WTC11 (cell line): ENCODE results near the gene CNTNAP2. TPM values are rescaled to one million over a fixed set of nuclear protein-coding genes. Genes with fewer than 3 reads are reported as not detected.

ENCODE experiments used
- ATAC-seq: fragments of 200-7000 bp; cut with Tn5 transposase; 2 replicates; pipeline ENCODE4 v1.10.0; 2021; ENCODE audit warnings: mild to moderate bottlenecking, moderate library complexity
- CTCF ChIA-PET: fragments of 300-600 bp; sonication (Branson Sonifier 250); formaldehyde crosslinking; loops from one replicate; lab custom pipeline; 2021; ENCODE audit warnings: antibody characterized with exemption; lab: Charles Lee
- POLR2A ChIA-PET: fragments of 350-600 bp; sonication (Branson Sonifier 250); formaldehyde crosslinking; loops from one replicate; lab custom pipeline; 2021; ENCODE audit warnings: antibody characterized with exemption; lab: Charles Lee
- DNase-seq: peaks from one replicate; pipeline ENCODE4 v3.0.0; 2021; ENCODE audit warnings: low spot score
- H3K27ac Mint-ChIP-seq: 2 replicates; pipeline ENCODE4 v1.8.0; 2021; ENCODE audit warnings: mixed read lengths
- H3K27me3 Mint-ChIP-seq: 2 replicates; pipeline ENCODE4 v1.8.0; 2021; ENCODE audit warnings: low read depth, mild to moderate bottlenecking, moderate library complexity, mixed read lengths
- H3K36me3 Mint-ChIP-seq: 2 replicates; pipeline ENCODE4 v1.8.0; 2021; ENCODE audit warnings: mixed read lengths
- H3K4me1 Mint-ChIP-seq: 2 replicates; pipeline ENCODE4 v1.8.0; 2022; ENCODE audit warnings: mixed read lengths
- H3K4me3 Mint-ChIP-seq: 2 replicates; pipeline ENCODE4 v1.8.0; 2021; ENCODE audit warnings: mild to moderate bottlenecking, moderate library complexity, mixed read lengths
- H3K9me3 Mint-ChIP-seq: 2 replicates; pipeline ENCODE4 v1.8.0; 2021; ENCODE audit warnings: mixed read lengths
- CREM ChIP-seq: sonication (generic); formaldehyde crosslinking; IDR thresholded peaks from 2 replicates; pipeline ENCODE4 v1.8.1; 2022; ENCODE audit warnings: mild to moderate bottlenecking, missing genetic modification reagents, moderate library complexity
- ESRRA ChIP-seq: sonication (generic); formaldehyde crosslinking; IDR thresholded peaks from 2 replicates; pipeline ENCODE4 v1.8.1; 2022; ENCODE audit warnings: mild to moderate bottlenecking, missing genetic modification reagents, borderline replicate concordance
- GABPB1 ChIP-seq: sonication (generic); formaldehyde crosslinking; IDR thresholded peaks from 2 replicates; pipeline ENCODE4 v1.8.1; 2023; ENCODE audit warnings: mild to moderate bottlenecking, missing genetic modification reagents
- KAT7 ChIP-seq: sonication (generic); formaldehyde crosslinking; IDR thresholded peaks from 2 replicates; pipeline ENCODE4 v1.8.1; 2023; ENCODE audit warnings: missing genetic modification reagents, mild to moderate bottlenecking, borderline replicate concordance
- NR1H2 ChIP-seq: sonication (generic); formaldehyde crosslinking; IDR thresholded peaks from 2 replicates; pipeline ENCODE4 v1.9.0; 2021; ENCODE audit warnings: mild to moderate bottlenecking, moderate library complexity, missing genetic modification reagents
- OVOL2 ChIP-seq: fragments of 250-450 bp; sonication (Bioruptor Pico); IDR thresholded peaks from 2 replicates; pipeline ENCODE4 v1.9.0; 2021; ENCODE audit warnings: mild to moderate bottlenecking, borderline replicate concordance
- SMAD4 ChIP-seq: sonication (generic); formaldehyde crosslinking; IDR thresholded peaks from 2 replicates; pipeline ENCODE4 v1.8.0; 2022; ENCODE audit warnings: mild to moderate bottlenecking, missing genetic modification reagents
- TP53 ChIP-seq: sonication (generic); formaldehyde crosslinking; IDR thresholded peaks from 2 replicates; pipeline ENCODE4 v1.8.1; 2023; ENCODE audit warnings: mild to moderate bottlenecking, missing genetic modification reagents
- ZNF138 ChIP-seq: sonication (generic); formaldehyde crosslinking; conservative IDR thresholded peaks from 2 replicates; pipeline ENCODE4 v1.8.1; 2022; ENCODE audit warnings: mild to moderate bottlenecking, moderate library complexity, missing genetic modification reagents
- total RNA-seq: library from RNA; stranded (reverse); gene quantifications from 3 replicates; pipeline ENCODE4 v1.2.3, GENCODE V29; 2021
- TF ChIP-seq, protein P1 (sequence below): sonication (generic); formaldehyde crosslinking; IDR thresholded peaks from 2 replicates; pipeline ENCODE4 v1.8.1; 2022; ENCODE audit warnings: missing genetic modification reagents, borderline replicate concordance
- TF ChIP-seq, protein P2 (sequence below): sonication (generic); formaldehyde crosslinking; IDR thresholded peaks from 2 replicates; pipeline ENCODE4 v1.8.0; 2022; ENCODE audit warnings: missing genetic modification reagents
- TF ChIP-seq, protein P3 (sequence below): fragments of 250-450 bp; sonication (Bioruptor Pico); IDR thresholded peaks from 2 replicates; pipeline ENCODE4 v1.9.0; 2021; ENCODE audit warnings: mild to moderate bottlenecking
- TF ChIP-seq, protein P4 (sequence below): sonication (generic); formaldehyde crosslinking; IDR thresholded peaks from 2 replicates; pipeline ENCODE4 v1.8.1; 2023; ENCODE audit warnings: mild to moderate bottlenecking, missing genetic modification reagents, borderline replicate concordance

CNTNAP2 gene
- total RNA-seq, 1 experiment from 2014 or later: 63.8 TPM

- H3K27me3 Mint-ChIP-seq: no peaks in the 10 kb centered on the region
- no peak overlapping the region for H3K4me3 Mint-ChIP-seq
- H3K27ac Mint-ChIP-seq: no peak overlapping the region
- H3K36me3 Mint-ChIP-seq: peaks cover 4% of the 10 kb centered on the region; the same call in 1 of the 2 replicates
- ATAC-seq (no peak), DNase-seq (no peak)
- H3K4me1 Mint-ChIP-seq: peaks cover 18% of the 10 kb centered on the region
- ChIA-PET CTCF (no interaction called here), POLR2A (no interaction called here)
- peaks cover 33% of the 10 kb centered on the region for H3K9me3 Mint-ChIP-seq
- TF ChIP-seq NR1H2 (CRISPR knock-in tag) (no peak), CREM (no peak)
- TF ChIP-seq, protein P1, sequence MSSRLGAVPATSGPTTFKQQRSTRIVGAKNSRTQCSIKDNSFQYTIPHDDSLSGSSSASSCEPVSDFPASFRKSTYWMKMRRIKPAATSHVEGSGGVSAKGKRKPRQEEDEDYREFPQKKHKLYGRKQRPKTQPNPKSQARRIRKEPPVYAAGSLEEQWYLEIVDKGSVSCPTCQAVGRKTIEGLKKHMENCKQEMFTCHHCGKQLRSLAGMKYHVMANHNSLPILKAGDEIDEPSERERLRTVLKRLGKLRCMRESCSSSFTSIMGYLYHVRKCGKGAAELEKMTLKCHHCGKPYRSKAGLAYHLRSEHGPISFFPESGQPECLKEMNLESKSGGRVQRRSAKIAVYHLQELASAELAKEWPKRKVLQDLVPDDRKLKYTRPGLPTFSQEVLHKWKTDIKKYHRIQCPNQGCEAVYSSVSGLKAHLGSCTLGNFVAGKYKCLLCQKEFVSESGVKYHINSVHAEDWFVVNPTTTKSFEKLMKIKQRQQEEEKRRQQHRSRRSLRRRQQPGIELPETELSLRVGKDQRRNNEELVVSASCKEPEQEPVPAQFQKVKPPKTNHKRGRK (CRISPR knock-in tag): no peak
- TF ChIP-seq, protein P2, sequence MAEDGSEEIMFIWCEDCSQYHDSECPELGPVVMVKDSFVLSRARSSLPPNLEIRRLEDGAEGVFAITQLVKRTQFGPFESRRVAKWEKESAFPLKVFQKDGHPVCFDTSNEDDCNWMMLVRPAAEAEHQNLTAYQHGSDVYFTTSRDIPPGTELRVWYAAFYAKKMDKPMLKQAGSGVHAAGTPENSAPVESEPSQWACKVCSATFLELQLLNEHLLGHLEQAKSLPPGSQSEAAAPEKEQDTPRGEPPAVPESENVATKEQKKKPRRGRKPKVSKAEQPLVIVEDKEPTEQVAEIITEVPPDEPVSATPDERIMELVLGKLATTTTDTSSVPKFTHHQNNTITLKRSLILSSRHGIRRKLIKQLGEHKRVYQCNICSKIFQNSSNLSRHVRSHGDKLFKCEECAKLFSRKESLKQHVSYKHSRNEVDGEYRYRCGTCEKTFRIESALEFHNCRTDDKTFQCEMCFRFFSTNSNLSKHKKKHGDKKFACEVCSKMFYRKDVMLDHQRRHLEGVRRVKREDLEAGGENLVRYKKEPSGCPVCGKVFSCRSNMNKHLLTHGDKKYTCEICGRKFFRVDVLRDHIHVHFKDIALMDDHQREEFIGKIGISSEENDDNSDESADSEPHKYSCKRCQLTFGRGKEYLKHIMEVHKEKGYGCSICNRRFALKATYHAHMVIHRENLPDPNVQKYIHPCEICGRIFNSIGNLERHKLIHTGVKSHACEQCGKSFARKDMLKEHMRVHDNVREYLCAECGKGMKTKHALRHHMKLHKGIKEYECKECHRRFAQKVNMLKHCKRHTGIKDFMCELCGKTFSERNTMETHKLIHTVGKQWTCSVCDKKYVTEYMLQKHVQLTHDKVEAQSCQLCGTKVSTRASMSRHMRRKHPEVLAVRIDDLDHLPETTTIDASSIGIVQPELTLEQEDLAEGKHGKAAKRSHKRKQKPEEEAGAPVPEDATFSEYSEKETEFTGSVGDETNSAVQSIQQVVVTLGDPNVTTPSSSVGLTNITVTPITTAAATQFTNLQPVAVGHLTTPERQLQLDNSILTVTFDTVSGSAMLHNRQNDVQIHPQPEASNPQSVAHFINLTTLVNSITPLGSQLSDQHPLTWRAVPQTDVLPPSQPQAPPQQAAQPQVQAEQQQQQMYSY (CRISPR knock-in tag): no peak
Measured at GRCh38 chr7:147635288-147635687, 1518.7 kb downstream of the CNTNAP2 start.

GRCh38 chr7:147636553-147636952 lies 1520.0 kb downstream of the CNTNAP2 start:
- Mint-ChIP-seq H3K9me3 (peaks cover 30% of the 10 kb centered on the region), H3K36me3 (peaks cover 4% of the 10 kb centered on the region; the same call in 1 of the 2 replicates), H3K4me3 (no peak overlapping the region), H3K27me3 (no peaks in the 10 kb centered on the region), H3K4me1 (peaks cover 28% of the 10 kb centered on the region), H3K27ac (no peak overlapping the region)
- TF ChIP-seq, protein P3, sequence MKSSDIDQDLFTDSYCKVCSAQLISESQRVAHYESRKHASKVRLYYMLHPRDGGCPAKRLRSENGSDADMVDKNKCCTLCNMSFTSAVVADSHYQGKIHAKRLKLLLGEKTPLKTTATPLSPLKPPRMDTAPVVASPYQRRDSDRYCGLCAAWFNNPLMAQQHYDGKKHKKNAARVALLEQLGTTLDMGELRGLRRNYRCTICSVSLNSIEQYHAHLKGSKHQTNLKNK (CRISPR knock-in tag): no peak
- TF ChIP-seq SMAD4 (CRISPR knock-in tag): no peak
- TF ChIP-seq KAT7 (CRISPR knock-in tag): no peak
- no peak for TF ChIP-seq GABPB1
- no peak for TF ChIP-seq TP53 (CRISPR knock-in tag)
- TF ChIP-seq, protein P1 (CRISPR knock-in tag): no peak
- TF ChIP-seq, protein P4, sequence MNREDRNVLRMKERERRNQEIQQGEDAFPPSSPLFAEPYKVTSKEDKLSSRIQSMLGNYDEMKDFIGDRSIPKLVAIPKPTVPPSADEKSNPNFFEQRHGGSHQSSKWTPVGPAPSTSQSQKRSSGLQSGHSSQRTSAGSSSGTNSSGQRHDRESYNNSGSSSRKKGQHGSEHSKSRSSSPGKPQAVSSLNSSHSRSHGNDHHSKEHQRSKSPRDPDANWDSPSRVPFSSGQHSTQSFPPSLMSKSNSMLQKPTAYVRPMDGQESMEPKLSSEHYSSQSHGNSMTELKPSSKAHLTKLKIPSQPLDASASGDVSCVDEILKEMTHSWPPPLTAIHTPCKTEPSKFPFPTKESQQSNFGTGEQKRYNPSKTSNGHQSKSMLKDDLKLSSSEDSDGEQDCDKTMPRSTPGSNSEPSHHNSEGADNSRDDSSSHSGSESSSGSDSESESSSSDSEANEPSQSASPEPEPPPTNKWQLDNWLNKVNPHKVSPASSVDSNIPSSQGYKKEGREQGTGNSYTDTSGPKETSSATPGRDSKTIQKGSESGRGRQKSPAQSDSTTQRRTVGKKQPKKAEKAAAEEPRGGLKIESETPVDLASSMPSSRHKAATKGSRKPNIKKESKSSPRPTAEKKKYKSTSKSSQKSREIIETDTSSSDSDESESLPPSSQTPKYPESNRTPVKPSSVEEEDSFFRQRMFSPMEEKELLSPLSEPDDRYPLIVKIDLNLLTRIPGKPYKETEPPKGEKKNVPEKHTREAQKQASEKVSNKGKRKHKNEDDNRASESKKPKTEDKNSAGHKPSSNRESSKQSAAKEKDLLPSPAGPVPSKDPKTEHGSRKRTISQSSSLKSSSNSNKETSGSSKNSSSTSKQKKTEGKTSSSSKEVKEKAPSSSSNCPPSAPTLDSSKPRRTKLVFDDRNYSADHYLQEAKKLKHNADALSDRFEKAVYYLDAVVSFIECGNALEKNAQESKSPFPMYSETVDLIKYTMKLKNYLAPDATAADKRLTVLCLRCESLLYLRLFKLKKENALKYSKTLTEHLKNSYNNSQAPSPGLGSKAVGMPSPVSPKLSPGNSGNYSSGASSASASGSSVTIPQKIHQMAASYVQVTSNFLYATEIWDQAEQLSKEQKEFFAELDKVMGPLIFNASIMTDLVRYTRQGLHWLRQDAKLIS (CRISPR knock-in tag): no peak
- TF ChIP-seq ZNF138: no peak
- no peak for TF ChIP-seq ESRRA (CRISPR knock-in tag)
- no peak for TF ChIP-seq OVOL2
- DNase-seq (no peak), ATAC-seq (no peak)
- ChIA-PET POLR2A (no interaction called here), CTCF (no interaction called here)
